HG02938 (cell line): ENCODE results near the gene FGF14.
A peak's percentile ranks its signal among the peaks of the same experiment; 100 is the strongest.

ENCODE experiments used
- ATAC-seq: cut with Tn5 transposase; IDR thresholded peaks from one replicate; pipeline ENCODE4 v1.9.1; 2021; ENCODE audit warnings: mild to moderate bottlenecking, moderate library complexity; ENCODE audit not compliant: unreplicated experiment

The FGF14 gene

GRCh38 chr13:101828119-101828518 lies 573.7 kb downstream of the FGF14 start:
- ATAC-seq: no peak

GRCh38 chr13:101817898-101818297 lies 584.0 kb downstream of the FGF14 start:
- ATAC-seq: no peak

DNA sequence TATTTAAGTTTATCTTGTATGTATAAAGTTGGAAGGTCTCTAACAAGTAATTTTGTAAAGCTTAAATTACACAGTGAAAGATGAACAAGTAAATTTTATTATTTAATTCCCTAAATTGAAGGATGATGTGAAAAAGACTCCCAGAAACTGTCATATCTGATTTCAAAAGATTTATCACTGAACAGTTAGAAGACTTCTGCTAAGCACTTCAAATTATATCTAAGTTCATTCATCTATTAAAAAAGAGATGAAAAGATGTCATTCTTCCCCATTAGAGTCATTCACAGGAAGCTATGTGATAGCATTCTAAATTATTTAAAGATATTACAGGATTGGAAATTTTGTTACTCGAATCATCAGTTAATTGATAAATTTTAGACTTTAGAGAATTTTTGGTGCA lies 590.0 kb downstream of the FGF14 start:
- ATAC-seq: no peak

- ATAC-seq: no peak
Measured at GRCh38 chr13:101811284-101811839, 590.5 kb downstream of the FGF14 start.

DNA sequence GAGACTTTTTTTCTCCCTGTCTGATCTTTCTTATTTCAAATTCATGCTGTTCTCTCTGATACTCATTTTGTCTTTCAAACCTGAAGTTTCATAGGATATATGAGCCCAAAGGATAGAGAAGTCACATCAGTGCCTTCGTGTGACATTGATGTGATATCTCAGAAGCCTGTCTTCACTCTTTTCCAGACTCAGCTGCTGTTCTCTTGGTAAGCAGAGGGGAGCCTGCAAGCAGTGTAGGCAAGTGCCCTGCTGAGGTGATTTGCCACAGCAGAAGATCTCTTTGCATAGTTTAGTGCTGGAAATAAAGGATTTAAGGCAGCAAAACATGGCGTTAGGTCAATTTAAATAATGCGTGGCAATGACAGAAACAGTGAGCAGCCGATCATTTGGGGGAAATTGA lies 602.7 kb downstream of the FGF14 start:
- no peak for ATAC-seq

GRCh38 chr13:101798437-101798836 lies 603.4 kb downstream of the FGF14 start:
- ATAC-seq: no peak

GRCh38 chr13:101795460-101795859 lies 606.4 kb downstream of the FGF14 start:
- no peak for ATAC-seq

DNA sequence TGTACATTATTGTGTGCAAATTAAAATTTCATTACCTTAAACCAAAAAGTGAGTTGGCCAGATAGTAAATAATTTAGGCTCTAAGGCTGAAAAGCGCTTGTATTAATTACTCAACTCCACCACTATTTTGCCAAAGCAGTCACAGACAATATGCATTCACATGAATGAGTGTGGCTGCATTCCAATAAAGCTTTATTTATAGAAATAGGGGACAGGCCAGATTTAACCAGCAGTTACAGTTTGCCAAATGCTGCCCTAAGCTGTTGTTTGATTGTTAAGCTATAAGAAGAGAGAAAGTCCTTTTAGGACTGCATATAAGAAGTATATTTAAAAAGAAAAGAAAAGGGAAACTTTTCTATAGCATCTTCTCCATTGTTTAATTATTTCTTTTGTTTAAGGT lies 606.8 kb downstream of the FGF14 start:
- no peak for ATAC-seq

- ATAC-seq: no peak
Measured at GRCh38 chr13:101792189-101792588, 609.7 kb downstream of the FGF14 start.

DNA sequence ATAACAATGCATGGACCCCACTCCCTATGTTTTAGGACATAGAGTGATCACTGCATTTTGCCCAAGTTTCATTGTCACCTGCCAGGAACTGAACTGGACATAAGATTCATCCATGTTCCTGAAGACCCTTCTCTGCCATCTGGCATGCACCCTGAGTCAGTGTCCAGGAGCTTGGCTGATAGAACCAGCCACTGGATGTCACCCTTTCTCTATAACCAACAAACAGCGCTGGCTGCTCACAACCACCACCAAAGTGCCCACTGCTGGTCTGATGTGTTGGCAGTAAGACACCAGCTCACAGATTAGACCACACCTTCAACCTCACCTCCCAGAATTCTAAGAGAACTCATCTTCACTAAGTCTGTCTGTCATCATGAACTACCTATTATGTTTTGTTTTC lies 616.0 kb downstream of the FGF14 start:
- ATAC-seq: peak; percentile 50

DNA sequence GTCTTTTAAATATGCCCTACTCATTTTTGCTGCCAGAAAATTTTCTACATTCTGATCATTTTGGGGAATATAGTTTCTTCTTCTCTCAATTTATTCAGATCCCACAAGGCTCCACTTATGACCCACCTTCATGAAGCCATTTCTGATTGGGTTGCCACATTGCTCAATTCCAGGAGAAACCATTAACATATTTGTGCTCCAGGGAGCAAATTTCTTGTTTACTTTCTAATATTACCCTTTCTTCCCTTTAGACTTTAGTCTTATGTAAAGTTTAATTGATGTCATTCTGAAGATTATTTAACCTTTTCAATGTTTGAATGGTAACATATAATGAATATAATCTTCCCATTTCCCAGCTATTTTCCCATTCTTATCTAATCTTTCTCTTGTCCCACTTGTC lies 617.5 kb downstream of the FGF14 start:
- no peak for ATAC-seq

DNA sequence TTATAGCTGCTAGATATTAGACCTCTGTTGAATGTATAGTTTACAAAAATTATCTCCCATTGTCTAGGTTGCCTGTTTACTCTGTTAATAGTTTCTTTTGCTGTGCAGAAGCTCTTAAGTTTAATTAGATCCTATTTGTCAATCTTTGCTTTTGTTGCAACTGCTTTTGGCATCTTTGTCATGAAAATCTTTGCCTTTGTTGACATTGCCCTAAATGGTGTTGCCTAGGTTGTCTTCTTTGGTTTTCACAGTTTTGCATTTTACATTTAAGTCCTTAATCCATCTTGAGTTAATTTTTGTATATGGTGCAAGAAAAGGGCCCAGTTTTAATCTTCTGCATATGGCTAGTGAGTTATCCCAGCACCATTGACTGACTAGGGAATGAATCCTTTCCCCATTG lies 618.3 kb downstream of the FGF14 start:
- ATAC-seq: no peak

- ATAC-seq: no peak
Measured at GRCh38 chr13:101780211-101780610, 621.6 kb downstream of the FGF14 start.

DNA sequence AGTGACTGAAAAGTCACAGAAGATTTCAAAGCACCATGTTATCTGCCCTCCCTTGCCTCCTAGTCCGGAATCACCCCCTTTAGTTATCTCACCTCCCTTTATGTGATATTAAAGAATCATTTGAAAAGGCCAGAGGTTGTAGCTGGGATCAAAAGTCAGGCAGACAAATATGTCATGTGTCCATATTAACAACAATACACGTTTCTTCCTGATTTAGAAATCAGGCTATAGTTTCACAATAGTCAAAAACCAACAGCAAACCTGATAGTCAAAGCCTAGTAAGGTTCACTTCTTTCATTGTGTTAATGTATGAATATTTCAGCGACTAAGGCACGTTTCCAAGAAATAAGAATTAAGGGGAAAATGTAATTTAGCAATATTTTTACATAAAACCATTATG lies 622.7 kb downstream of the FGF14 start:
- ATAC-seq: no peak

- no peak for ATAC-seq
Measured at GRCh38 chr13:101775267-101775666, 626.6 kb downstream of the FGF14 start.

DNA sequence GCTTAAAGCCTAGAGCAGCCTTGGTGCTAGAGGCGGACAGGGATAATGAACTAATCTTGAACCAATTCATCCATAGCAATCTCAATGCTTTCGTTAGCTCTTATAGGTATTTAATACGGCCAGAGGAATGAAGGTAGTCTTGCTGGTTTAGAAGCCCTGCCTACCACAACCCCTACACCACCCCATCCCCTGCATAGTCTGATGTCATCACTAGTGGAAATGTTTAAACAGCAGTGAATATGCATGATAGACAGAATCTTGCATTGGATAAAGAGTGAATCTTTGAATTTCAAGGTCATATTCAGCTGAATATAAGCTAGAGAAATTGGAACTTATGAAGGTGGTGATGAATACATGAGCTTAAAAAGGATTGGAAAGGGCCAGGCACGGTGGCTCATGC lies 627.5 kb downstream of the FGF14 start:
- ATAC-seq: no peak

GRCh38 chr13:101773062-101773461 lies 628.8 kb downstream of the FGF14 start:
- ATAC-seq: no peak

GRCh38 chr13:101767131-101767530 lies 634.7 kb downstream of the FGF14 start:
- no peak for ATAC-seq

DNA sequence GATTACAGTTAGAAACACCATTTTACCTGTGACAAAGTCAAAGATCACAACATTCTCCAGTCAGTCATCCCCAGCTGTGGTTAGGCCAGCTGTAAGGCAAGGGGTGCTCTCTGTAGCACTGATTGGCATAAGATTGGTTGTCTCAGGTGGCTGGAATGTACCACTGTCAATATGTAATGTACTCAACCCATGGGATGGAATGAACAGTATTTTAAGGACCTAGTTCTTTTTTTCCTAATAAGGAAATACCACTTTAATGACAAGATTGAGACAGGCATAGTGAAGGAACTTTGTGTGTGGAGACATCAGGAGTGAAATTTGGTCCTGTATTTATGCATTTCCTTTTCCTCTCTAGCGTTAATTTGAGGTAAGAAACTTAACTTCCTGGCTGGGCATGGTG lies 638.7 kb downstream of the FGF14 start:
- no peak for ATAC-seq

GRCh38 chr13:101757446-101758039 lies 644.3 kb downstream of the FGF14 start:
- ATAC-seq: peak; percentile 92

GRCh38 chr13:101755228-101755887 lies 646.5 kb downstream of the FGF14 start:
- no peak for ATAC-seq

DNA sequence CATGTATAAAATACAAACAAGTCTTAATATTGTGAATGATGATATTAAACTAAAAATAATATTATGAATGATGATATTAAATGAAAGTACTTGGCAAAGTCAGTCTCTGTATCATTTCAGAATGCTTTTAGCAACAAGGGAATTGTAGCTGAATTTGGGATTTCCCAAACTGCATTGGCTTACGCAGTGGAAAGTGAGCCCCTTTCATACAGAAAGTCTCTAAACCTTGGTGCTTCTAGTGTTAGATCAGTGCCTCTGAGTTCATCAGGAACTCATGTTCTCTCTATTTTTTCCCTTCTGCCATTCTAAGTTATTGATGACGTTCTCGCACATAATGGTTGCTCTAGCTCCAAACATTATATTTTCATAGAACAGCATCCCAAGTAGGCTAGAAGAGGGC lies 649.4 kb downstream of the FGF14 start:
- ATAC-seq: no peak

GRCh38 chr13:101751488-101751887 lies 650.4 kb downstream of the FGF14 start:
- ATAC-seq: peak; percentile 66
